Liver (tissue), 9 donors: Measurements from ENCODE around the gene AUNIP. TPM values are rescaled to one million over a fixed set of nuclear protein-coding genes. Genes with fewer than 3 reads are reported as not detected.

ENCODE experiments used
- DNase-seq: peaks from one replicate; pipeline ENCODE4 v3.0.0-alpha.2; 2017; ENCODE audit warnings: low spot score
- H3K27ac ChIP-seq, 2 donors: one replicate each; pipeline ENCODE4 v1.7.0; 2013; ENCODE audit warnings: inconsistent platforms in 2 of 2, low read length in 2 of 2, control low read depth in 1 of 2, low read depth in 1 of 2, mild to moderate bottlenecking in 1 of 2
- H3K27me3 ChIP-seq, 4 donors: one replicate each; pipeline versions ENCODE4 v1.6.1 to v1.7.0; 2013; ENCODE audit warnings: low read length in 3 of 4, inconsistent platforms in 1 of 4, mild to moderate bottlenecking in 1 of 4, moderate library complexity in 1 of 4; ENCODE audit not compliant: control insufficient read depth in 4 of 4, insufficient read depth in 4 of 4
- H3K36me3 ChIP-seq, 4 donors: one replicate each; pipeline versions ENCODE4 v1.6.1 to v1.7.0; 2013; ENCODE audit warnings: low read length in 3 of 4, mild to moderate bottlenecking in 3 of 4, low read depth in 1 of 4, moderate library complexity in 1 of 4; ENCODE audit not compliant: control insufficient read depth in 4 of 4, insufficient read depth in 3 of 4
- H3K4me1 ChIP-seq, 4 donors: one replicate each; pipeline versions ENCODE4 v1.6.1 to v1.7.0; 2013; ENCODE audit warnings: low read length in 3 of 4, mild to moderate bottlenecking in 3 of 4, moderate library complexity in 1 of 4; ENCODE audit not compliant: control insufficient read depth in 4 of 4, insufficient read depth in 4 of 4
- H3K4me3 ChIP-seq, 3 donors: one replicate each; pipeline versions ENCODE4 v1.6.1 to v1.7.0; 2013; ENCODE audit warnings: low read length in 3 of 3, control low read depth in 1 of 3, low read depth in 1 of 3, mild to moderate bottlenecking in 1 of 3
- H3K9ac ChIP-seq, 2 donors: one replicate each; pipeline ENCODE4 v1.7.0; 2013; ENCODE audit warnings: low read length in 2 of 2, mild to moderate bottlenecking in 2 of 2, moderate library complexity in 2 of 2, control low read depth in 1 of 2, low read depth in 1 of 2
- H3K9me3 ChIP-seq, 4 donors: one replicate each; pipeline versions ENCODE4 v1.6.1 to v1.7.0; 2013; ENCODE audit warnings: low read length in 3 of 4; ENCODE audit not compliant: control insufficient read depth in 4 of 4
- ATF3 ChIP-seq: IDR thresholded peaks from 2 replicates; pipeline ENCODE4 v1.6.1; 2016; ENCODE audit warnings: antibody characterized with exemption
- CTCF ChIP-seq: fragments of 150-350 bp; IDR thresholded peaks from 2 replicates; pipeline ENCODE4 v1.5.1; 2017; ENCODE audit warnings: improper control_type of control experiment, low read depth, low read length; ENCODE audit not compliant: missing input control
- FOXA1 ChIP-seq: IDR thresholded peaks from 2 replicates; pipeline ENCODE4 v1.6.1; 2016; ENCODE audit warnings: antibody characterized with exemption
- FOXA2 ChIP-seq: IDR thresholded peaks from 2 replicates; pipeline ENCODE4 v1.6.1; 2016; ENCODE audit warnings: antibody characterized with exemption
- GABPA ChIP-seq, 2 donors: IDR thresholded peaks in 1 of 2; conservative IDR thresholded peaks in 1 of 2; 2 replicates each; pipeline ENCODE4 v1.6.1; 2016; ENCODE audit warnings: antibody characterized with exemption in 2 of 2, mild to moderate bottlenecking in 1 of 2, moderate library complexity in 1 of 2
- NR2F2 ChIP-seq: IDR thresholded peaks from 2 replicates; pipeline ENCODE4 v1.6.1; 2016; ENCODE audit warnings: antibody characterized with exemption
- RAD21 ChIP-seq, 2 donors: IDR thresholded peaks; 2 replicates each; pipeline ENCODE4 v1.6.1; 2016; ENCODE audit warnings: antibody characterized with exemption in 2 of 2, mild to moderate bottlenecking in 2 of 2
- REST ChIP-seq: IDR thresholded peaks from 2 replicates; pipeline ENCODE4 v1.6.1; 2016; ENCODE audit warnings: antibody characterized with exemption, mild to moderate bottlenecking
- RXRA ChIP-seq, 2 donors: IDR thresholded peaks; 2 replicates each; pipeline ENCODE4 v1.6.1; 2017 to 2018; ENCODE audit warnings: antibody characterized with exemption in 2 of 2, mild to moderate bottlenecking in 1 of 2
- SP1 ChIP-seq: IDR thresholded peaks from 2 replicates; pipeline ENCODE4 v1.6.1; 2018; ENCODE audit warnings: antibody characterized with exemption, mild to moderate bottlenecking
- TAF1 ChIP-seq: conservative IDR thresholded peaks from 2 replicates; pipeline ENCODE4 v1.6.1; 2016; ENCODE audit warnings: antibody characterized with exemption, mild to moderate bottlenecking
- YY1 ChIP-seq: IDR thresholded peaks from 2 replicates; pipeline ENCODE4 v1.6.1; 2016; ENCODE audit warnings: antibody characterized with exemption, mild to moderate bottlenecking
- WGBS: extraction: QIAGEN DNeasy Blood & Tissue Kit; methylation state at CpG from one replicate; pipeline ENCODE4 v1.1.7; 2013; 5-methylcytosine and 5-hydroxymethylcytosine counted together
- polyA plus RNA-seq, 2 donors: library from polyadenylated mRNA; stranded (reverse) in 1 of 2; unstranded in 1 of 2; fragments of 200-250 nt in 1 of 2; fragments of >200 nt in 1 of 2; fragmentation: Nextera tagmentation in 1 of 2; extraction: Ambion mirVana in 1 of 2; gene quantifications; one replicate each; pipeline versions ENCODE4 v1.2.1 to v1.2.3, GENCODE V29; 2013 to 2015
- total RNA-seq, 2 donors: library from RNA; depleted of rRNA; stranded (reverse); fragments of >200 nt; gene quantifications; one replicate each; pipeline ENCODE4 v1.2.3, GENCODE V29; 2014
- donor health status: healthy.
- donor health status: healthy.
- donor health status: healthy.
- donor health status: healthy.
- donor health status: healthy.

The AUNIP gene
- total and polyA plus RNA-seq, 4 donors, result 0.18 to 9.0 (median 0.56) TPM; not detected in 1

- no peak for TF ChIP-seq CTCF
- TF ChIP-seq NR2F2, result no peak
- TF ChIP-seq REST, result no peak
- TF ChIP-seq GABPA (IDR thresholded peaks at IDR 0.05 in 1 of 2, conservative IDR thresholded peaks at IDR 0.05 in 1 of 2), result no peak
Observed at GRCh38 chr1:25799352-25799934, 59.8 kb downstream of the AUNIP start (continued).

GRCh38 chr1:25798666-25799351, 60.4 kb downstream of the AUNIP start:
- H3K27me3 ChIP-seq, result no peaks in the 10 kb centered on the region
- H3K36me3 ChIP-seq, result no peaks in the 10 kb centered on the region
- WGBS, result 74% methylated on average over 8 of the region's 8 CpGs
- no peak overlapping the region for H3K9ac ChIP-seq
- H3K4me1 ChIP-seq, result peaks cover 0 to 28% (median 12%) of the 10 kb centered on the region in 4 donors
- H3K4me3 ChIP-seq, result no peak overlapping the region
- no peak for DNase-seq
- TF ChIP-seq CTCF (no peak), YY1 (no peak), TAF1 (no peak), FOXA1 (no peak), GABPA (IDR thresholded peaks at IDR 0.05 in 1 of 2, conservative IDR thresholded peaks at IDR 0.05 in 1 of 2) (no peak), NR2F2 (no peak), FOXA2 (no peak), SP1 (no peak), RAD21 (IDR thresholded peaks at IDR 0.05) (no peak), RXRA (IDR thresholded peaks at IDR 0.05) (no peak), ATF3 (no peak)
- H3K9me3 ChIP-seq, result no peaks in the 10 kb centered on the region
- H3K27ac ChIP-seq, result no peak overlapping the region
